Measurements from ENCODE around the gene UMPS.
A peak's percentile ranks its signal among the peaks of the same experiment; 100 is the strongest.
"Not testable (repeated sequence)": the region's sequence is repeated elsewhere in the genome, so short reads cannot be mapped to it uniquely, and the experiment has no call there.

The UMPS gene

DNA sequence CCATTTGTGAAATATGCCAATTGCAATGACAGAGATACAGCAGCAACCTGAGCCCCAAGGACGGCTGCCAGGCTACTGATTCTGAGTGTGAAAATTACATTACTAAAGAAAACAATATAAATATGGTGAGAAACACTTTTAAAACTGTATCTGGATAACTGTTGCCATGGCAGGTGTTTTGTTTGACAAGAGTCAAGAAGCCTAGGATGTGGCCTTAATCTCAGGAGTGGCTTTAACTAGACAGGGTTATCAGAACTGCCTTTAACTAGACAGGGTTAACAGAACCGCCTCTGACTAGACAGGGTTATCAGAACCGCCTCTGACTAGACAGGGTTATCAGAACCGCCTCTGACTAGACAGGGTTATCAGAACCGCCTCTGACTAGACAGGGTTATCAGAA lies 58.9 kb downstream of the UMPS start:
- not testable (repeated sequence) for H3K9ac ChIP-seq (ENCODE audit: low read length); H3K4me3 ChIP-seq (ENCODE audit: low read length); H3K27ac ChIP-seq (ENCODE audit: low read depth, low read length); H3K27me3 ChIP-seq (ENCODE audit: control insufficient read depth, insufficient read depth, low read length); H3K36me3 ChIP-seq (ENCODE audit: control insufficient read depth, insufficient read depth, low read length)
- peaks cover 20% of the 10 kb centered on the region for H3K4me1 ChIP-seq (ENCODE audit: control insufficient read depth, insufficient read depth, low read length)

DNA sequence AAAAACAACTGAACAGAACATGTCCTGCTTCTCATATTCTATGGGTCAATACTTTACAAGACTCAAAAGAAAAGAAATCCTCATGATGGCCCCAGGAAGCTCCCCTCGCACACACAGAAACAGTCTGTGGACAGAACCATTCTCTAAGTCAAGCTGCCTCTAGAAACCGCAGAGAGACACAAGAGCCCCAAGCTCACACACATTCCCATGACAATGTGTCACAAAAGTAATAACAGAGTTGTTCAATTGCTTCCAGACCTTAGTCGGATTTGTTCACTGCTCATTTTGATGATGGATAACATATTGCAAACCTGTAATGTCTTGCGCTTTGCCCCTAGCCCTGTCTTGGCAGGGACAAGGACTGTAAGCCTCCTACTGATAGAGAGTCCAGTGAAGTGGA lies 60.9 kb downstream of the UMPS start:
- Histone ChIP-seq H3K36me3 (ENCODE audit: control insufficient read depth, insufficient read depth, low read length) (peaks cover 7% of the 10 kb centered on the region), H3K9ac (ENCODE audit: low read length) (no peak overlapping the region), H3K4me3 (ENCODE audit: low read length) (no peak overlapping the region), H3K4me1 (ENCODE audit: control insufficient read depth, insufficient read depth, low read length) (peaks cover 20% of the 10 kb centered on the region), H3K27me3 (ENCODE audit: control insufficient read depth, insufficient read depth, low read length) (no peaks in the 10 kb centered on the region), H3K27ac (ENCODE audit: low read depth, low read length) (peak overlapping the region; percentile 28)

DNA sequence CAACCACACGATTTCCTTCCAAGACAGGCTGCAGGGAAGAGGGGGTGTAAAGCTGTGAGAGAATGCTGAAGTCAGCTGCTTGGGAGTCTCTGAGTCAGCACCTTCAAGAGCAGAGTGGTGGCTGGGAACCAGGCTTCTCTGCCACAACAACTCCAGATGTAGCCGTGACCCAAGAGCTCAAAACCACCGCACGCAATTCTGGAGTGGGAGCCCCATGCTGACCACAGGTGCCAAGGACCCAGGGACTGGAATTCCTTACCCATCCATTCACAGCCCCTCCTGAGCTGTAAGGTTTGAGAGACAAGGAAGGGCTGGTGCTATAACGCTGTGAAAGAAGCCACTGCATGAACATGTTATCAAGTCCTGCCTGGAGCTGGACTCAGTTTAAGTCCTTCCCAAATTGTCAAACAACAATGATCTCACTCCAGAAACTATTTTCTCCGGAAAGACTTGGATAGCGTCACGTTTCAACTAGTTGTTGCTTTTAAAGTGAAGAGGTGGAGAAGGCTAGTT lies 61.4 kb downstream of the UMPS start:
- Histone ChIP-seq H3K27me3 (ENCODE audit: control insufficient read depth, insufficient read depth, low read length) (no peaks in the 10 kb centered on the region), H3K27ac (ENCODE audit: low read depth, low read length) (peak overlapping the region; percentile 28), H3K4me3 (ENCODE audit: low read length) (no peak overlapping the region), H3K9ac (ENCODE audit: low read length) (no peak overlapping the region), H3K36me3 (ENCODE audit: control insufficient read depth, insufficient read depth, low read length) (peaks cover 11% of the 10 kb centered on the region), H3K4me1 (ENCODE audit: control insufficient read depth, insufficient read depth, low read length) (peaks cover 17% of the 10 kb centered on the region)

DNA sequence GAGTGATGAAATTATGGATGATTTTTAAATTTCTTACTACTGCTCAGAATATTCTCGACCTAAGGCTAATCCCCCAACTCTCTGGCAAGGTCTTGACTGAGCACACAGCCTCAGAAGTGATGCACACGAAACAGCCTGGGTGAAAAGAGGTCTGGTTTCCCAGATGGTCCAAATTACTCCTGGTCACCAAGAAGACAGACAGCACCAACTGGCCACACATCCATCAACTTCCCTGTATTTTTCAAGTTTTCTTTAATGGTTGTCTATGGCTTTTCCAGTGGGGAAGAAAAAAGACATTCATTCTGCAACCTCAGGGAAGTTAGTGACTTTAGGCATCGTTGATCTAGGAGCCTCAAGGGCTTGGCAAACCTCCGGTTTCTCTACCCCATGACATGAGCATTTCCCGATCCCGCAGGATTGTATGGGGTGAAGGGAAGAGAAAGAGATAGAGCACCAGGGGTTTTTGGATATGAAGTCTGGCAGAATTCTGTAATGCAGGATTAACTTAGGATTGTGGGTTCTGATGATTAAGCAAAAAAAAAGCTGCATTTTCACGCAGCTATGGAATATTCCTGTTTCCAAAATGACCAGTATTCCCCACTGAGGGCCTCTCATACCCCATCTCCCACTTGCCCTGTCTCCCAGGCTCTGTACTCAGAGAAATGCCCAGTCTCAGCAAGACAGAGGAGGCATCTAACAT lies 62.2 kb downstream of the UMPS start:
- Histone ChIP-seq H3K36me3 (ENCODE audit: control insufficient read depth, insufficient read depth, low read length) (peaks cover 11% of the 10 kb centered on the region), H3K9ac (ENCODE audit: low read length) (no peak overlapping the region), H3K4me3 (ENCODE audit: low read length) (no peak overlapping the region), H3K27ac (ENCODE audit: low read depth, low read length) (no peak overlapping the region), H3K27me3 (ENCODE audit: control insufficient read depth, insufficient read depth, low read length) (no peaks in the 10 kb centered on the region), H3K4me1 (ENCODE audit: control insufficient read depth, insufficient read depth, low read length) (peaks cover 9% of the 10 kb centered on the region)

DNA sequence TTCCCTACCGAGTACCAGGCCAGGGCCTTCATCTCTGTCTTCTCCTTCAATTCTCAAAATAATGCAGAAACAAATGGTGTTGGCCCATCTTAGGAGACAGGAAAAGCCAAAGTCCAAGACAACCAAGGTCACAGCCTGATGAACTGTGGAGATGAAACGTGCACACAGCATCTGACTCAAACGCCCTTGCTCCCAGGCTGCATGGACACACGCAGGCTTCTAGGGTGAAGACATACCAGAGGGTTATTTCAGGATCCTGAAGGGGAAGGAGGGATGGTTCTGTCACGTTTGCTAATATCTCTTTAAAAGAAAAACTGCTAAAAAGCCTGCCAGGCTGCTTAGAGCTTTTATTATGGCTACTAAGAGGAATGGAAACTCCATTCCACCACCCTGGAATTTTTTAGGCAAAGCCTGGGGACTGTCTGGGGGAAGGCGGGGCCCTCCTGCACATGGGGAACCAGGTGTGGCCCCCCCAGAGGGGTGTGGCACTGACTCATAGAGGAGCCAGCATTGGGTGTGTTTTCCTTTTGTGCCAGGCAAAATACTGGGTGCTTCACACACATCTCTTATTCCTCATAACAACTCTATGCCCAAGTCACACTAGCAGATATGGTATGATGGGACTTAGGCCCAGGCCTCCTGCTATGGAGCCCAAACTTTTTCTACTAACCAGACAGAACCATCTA lies 62.9 kb downstream of the UMPS start:
- Histone ChIP-seq H3K9ac (ENCODE audit: low read length) (no peak overlapping the region), H3K4me1 (ENCODE audit: control insufficient read depth, insufficient read depth, low read length) (peaks cover 8% of the 10 kb centered on the region), H3K4me3 (ENCODE audit: low read length) (no peak overlapping the region), H3K27me3 (ENCODE audit: control insufficient read depth, insufficient read depth, low read length) (no peaks in the 10 kb centered on the region), H3K27ac (ENCODE audit: low read depth, low read length) (no peak overlapping the region), H3K36me3 (ENCODE audit: control insufficient read depth, insufficient read depth, low read length) (peaks cover 11% of the 10 kb centered on the region)

DNA sequence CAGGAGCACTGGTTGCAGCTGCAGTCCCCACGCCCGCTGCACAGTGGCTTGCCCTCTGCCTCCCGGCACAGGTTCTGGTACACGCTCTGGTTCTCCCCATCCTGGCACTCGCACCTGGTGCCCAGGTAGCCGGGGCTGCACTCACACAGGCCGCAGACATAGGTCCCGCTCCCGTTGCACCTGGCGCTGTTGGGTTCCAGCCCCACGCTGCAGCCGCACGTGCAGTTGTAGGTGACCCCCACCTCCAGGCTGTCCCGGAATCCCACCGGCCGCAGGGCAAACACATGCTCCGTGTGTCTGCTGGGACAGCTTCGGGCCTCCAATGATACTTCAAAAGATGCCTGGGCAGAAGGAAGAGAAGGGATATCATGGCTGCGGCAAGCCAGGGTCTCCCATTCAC lies 66.2 kb downstream of the UMPS start:
- Histone ChIP-seq H3K4me1 (ENCODE audit: control insufficient read depth, insufficient read depth, low read length) (peaks cover 18% of the 10 kb centered on the region), H3K9ac (ENCODE audit: low read length) (no peak overlapping the region), H3K27me3 (ENCODE audit: control insufficient read depth, insufficient read depth, low read length) (no peaks in the 10 kb centered on the region), H3K4me3 (ENCODE audit: low read length) (no peak overlapping the region), H3K27ac (ENCODE audit: low read depth, low read length) (no peak overlapping the region), H3K36me3 (ENCODE audit: control insufficient read depth, insufficient read depth, low read length) (peaks cover 11% of the 10 kb centered on the region)

DNA sequence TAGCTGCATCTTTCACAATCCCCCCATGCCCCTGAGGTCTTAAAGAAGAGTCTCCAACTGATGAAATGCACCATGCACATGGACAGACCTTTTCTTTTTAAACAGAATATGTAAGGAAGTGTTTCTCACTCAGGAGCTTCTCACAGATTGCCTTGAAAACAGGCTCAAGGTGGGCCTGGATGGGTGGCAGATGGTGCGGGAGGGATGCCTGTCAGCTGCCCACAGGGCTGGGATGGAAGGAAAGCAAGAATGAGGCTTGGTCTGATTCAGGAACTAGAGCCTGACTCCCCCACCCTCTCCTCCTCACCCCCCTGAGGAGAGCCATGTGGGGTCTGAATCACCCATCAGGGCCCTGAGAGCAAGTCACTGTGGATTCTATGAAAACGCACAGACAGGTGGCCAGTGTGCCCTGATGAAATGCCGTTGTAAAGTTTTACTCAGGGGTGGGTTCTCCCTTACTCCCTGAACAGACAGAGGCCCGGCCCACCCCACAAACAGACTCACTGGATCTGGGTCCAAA lies 67.2 kb downstream of the UMPS start:
- Histone ChIP-seq H3K27me3 (ENCODE audit: control insufficient read depth, insufficient read depth, low read length) (no peaks in the 10 kb centered on the region), H3K4me1 (ENCODE audit: control insufficient read depth, insufficient read depth, low read length) (peaks cover 13% of the 10 kb centered on the region), H3K36me3 (ENCODE audit: control insufficient read depth, insufficient read depth, low read length) (peaks cover 11% of the 10 kb centered on the region), H3K9ac (ENCODE audit: low read length) (no peak overlapping the region), H3K4me3 (ENCODE audit: low read length) (no peak overlapping the region), H3K27ac (ENCODE audit: low read depth, low read length) (no peak overlapping the region)
